SH-SY5Y (cell line): Measurements from ENCODE around the gene AMPH.

Experiments
- GATA2 ChIP-seq: IDR thresholded peaks from 2 replicates; pipeline ENCODE4 v1.6.1; 2011; ENCODE audit warnings: mild to moderate bottlenecking, low read depth, low read length
- GATA3 ChIP-seq: IDR thresholded peaks from 2 replicates; pipeline ENCODE4 v1.6.1; 2011; ENCODE audit warnings: low read depth, mild to moderate bottlenecking, low read length, moderate library complexity

- TF ChIP-seq GATA2 (no peak), GATA3 (no peak)
These were observed 1.2 kb upstream of the AMPH start for GRCh38 chr7:38632411-38632810.
